ENCODE results near the gene COX10. TPM values are rescaled to one million over a fixed set of nuclear protein-coding genes. Genes with fewer than 3 reads are reported as not detected.
"Not testable (repeated sequence)": the region's sequence is repeated elsewhere in the genome, so short reads cannot be mapped to it uniquely, and the experiment has no call there.

The COX10 gene
- total RNA-seq, result 29.7 and 30.3 TPM in 2 replicates

DNA sequence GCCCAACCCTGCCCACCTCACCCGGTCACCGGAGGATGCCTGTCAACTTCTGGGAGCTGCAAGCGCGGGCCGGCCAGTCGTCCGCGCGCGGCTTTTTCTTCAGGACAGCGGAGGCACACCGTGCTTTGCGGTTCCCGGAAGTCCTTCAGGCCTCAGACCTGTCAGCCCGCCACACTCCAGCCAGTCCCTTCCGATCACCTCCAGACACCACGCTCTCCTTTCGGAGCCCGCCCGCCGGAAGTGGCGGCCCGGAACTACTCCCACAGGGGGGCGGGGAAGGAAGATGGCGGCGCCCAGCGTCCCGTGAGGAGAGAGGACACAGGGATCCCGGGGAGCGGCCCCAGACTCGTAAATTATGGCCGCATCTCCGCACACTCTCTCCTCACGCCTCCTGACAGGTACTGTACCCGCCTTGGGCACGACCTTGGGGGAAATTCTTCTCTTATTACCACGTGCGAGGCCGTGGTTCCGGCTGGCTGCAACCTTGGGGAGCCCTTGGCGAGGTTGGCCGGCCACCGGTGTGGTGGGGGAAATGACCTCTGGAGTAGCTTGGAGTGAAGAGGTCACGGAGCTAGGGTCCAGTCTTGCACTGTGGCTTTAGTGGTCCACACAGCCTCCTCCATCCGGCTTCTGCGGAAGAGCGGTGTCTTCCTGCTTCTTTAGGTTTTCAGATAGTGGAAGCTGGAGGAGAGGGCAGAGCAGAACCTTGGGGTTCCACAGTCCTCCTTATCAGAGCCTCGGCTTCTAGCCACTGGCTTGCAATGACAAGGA lies at the start of gene COX10:
TSS of gene COX10 (plus strand) at position 254 of the 771 bp plus-strand sequence. CDS start at position 356, 102 bp downstream.
- intact Hi-C loops (cut with micrococcal nuclease), result loop anchor here (1.0 to 2.0 kb wide), 4 partner anchors 23 to 232 kb away; partner anchors contain the start of gene HS3ST3B1

DNA sequence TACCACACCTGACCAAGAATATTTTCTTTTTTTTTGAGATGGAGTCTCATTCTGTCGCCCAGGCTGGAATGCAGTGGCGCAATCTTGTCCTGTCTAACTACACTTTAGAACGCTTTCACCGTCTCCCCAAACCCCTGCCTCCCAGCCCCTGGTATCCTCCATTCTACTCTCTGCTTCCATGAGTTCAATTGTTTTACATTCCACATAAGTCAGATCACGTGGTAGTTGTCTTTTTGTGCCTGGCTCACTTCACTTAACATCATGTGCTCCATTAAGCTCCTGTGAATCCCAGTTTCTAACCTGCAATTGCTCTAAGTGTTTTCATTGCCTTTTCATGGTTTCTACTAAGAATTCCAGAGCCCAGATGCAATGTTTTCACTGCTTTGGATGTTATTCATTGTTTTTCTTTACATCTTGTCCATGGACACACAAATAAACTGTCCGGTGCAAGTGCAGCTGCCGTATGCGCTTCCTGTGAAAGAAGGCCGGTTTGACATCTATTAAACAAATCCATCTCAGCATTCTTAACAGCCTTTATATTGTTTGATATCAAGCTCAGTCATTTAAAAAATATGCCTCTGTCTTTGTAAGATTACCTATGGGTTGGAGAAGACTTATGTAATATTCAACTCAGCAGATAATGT lies 47.5 kb upstream of the COX10 start:
- intact Hi-C loops (cut with micrococcal nuclease), result not testable (repeated sequence)

DNA sequence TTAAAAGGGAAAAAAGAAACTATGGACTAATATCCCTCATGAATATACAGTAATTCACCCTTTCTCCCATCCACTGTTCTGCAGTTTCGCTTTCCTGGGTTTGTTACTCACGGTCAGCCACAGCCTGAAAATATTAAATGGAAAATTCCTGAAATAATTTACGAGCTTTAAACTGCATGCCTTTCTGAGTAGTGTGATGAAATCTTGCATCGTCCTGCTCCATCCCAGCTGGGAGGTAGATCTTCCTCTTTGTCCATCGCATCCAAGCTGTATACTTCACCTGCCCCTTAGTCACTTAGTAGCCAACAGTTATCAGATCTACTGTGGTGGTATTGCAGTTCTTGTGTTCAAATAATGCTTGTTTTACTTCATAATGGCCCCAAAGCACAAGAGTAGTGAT lies 39.5 kb upstream of the COX10 start:
- intact Hi-C loops (cut with micrococcal nuclease), result not testable (repeated sequence)

DNA sequence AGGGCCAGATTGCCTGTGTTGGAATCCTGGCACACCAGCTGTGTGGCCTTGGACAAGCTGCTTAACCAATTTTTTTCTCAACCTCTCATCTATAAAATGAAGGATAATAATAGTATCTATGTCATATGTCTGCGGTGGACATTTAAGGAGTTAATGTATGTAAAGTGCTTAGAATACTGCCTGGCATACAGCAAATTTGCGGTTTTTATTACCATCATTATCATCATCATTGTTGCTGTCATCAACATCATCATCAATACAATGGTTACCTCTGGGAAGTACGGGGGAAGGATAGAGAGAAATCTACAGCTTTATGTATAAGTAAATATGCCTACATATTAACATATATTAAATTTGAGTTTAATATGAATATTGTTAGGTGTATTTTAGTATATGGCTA lies 37.1 kb upstream of the COX10 start:
- intact Hi-C loops (cut with micrococcal nuclease), result no loop called here

DNA sequence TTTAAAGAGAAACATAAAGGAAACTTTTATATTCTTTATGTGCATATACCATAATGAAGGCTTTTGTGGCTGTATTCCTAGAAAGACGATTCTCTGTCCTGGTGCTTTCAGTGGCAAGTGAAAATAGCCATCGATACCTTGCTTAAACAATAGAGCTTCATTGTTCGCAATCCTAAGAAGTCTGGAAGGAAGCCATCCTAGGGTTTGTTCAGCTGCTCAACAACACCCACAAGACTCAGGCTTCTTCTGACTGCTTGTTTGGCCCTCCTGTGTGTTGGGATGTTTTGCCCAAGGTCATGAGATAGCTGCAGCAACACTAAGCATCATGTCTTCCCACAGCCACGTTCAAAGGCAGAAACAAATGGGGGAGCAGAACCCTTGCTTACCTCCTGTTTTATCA lies 36.1 kb upstream of the COX10 start:
- intact Hi-C loops (cut with micrococcal nuclease), result no loop called here

DNA sequence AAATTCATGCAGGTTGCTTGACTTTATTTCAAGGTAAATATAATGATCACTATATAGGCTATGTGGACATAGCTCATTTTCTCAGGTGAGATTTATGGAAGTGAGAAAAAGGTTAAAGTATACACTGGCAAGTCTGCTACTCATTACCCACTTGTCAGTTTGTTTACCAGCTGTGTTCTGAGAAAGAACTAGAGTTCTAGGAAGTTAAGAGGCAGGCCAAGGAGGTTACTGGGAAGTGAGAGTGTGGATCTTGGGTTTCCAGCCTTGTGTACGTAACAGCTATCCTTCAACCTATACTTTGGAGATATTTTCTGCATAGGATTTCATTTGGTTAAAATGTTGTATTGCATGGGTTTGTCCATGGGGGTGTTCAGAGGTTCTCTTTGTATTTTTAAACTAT lies 31.9 kb upstream of the COX10 start:
- intact Hi-C loops (cut with micrococcal nuclease), result no loop called here

DNA sequence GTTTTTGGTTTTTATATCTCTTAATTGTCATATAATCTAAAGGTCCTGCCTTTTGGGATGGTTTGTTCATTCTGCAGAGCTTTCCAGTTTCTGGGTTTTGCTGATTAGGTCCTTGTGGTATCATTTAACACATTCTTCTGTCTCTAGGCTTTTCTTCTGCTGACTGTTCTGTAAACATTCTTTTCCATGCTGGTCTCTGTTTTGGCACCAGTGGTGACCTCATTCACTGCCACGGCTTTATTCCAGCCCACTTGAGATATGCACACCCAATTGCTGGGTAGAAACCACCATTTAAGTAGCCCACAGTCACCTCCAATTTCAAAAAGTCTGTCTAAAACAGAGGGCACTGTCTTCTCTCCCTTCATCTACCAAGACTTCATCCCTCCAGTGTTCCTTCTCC lies 31.1 kb upstream of the COX10 start:
- intact Hi-C loops (cut with micrococcal nuclease), result no loop called here

DNA sequence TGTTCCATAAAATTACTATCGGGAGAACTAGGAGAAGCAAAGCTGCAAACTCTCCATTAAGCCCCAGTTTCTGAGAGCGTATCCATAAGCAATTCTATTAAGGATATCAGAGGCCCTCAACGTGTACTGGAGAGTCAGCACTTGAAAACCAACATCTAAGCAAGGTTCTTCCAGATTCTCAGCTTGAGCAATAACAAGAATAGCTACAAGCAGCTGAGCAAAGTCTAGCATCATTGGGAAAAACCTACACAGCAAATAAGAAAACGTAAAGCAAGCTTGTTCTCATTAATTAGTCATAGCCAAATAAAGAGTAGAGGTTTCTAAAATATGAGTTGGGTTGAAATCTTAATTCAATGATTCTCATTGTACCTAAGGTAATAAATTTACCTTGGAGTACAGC lies 26.9 kb upstream of the COX10 start:
- intact Hi-C loops (cut with micrococcal nuclease), result no loop called here

DNA sequence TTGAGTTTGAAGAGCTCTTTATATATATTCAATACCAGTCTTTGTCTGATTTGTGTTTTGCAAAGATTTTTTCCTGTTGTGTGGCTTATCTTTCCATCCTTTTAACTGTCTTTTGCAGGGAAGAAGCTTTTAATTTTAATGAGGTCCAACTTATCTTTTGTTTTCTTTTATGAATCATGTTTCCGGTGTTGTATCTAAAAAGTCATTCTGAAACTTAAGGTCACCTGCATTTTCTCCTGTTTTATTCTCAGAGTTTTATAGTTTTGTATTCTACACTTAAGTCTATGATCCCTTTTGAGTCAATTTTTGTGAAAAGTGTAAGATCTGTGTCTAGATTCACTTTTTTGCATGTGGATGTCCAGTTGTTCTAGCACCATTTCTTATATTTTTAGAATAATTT lies 24.6 kb upstream of the COX10 start:
- intact Hi-C loops (cut with micrococcal nuclease), result no loop called here

DNA sequence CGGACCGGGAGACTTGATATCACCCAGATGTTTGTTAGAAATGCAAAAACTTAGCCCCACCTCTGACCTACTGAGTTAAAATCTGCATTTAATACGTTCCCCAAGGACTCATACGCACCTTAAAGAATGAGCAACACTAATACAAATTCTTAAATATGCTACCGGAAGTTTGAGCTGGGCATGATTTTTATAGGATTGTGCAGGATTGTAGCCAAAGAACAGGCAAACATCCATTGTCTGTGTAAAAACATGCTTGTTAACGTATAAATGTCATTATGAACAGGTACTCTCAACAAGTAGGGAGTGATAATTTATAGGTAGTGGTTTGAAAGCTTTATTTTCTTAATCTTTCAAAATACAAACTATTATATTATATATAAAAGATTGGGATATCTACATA lies 22.3 kb upstream of the COX10 start:
- intact Hi-C loops (cut with micrococcal nuclease), result loop anchor here (2.0 kb wide), 1 partner anchor 22 kb away; the partner anchor contains the start of gene COX10

DNA sequence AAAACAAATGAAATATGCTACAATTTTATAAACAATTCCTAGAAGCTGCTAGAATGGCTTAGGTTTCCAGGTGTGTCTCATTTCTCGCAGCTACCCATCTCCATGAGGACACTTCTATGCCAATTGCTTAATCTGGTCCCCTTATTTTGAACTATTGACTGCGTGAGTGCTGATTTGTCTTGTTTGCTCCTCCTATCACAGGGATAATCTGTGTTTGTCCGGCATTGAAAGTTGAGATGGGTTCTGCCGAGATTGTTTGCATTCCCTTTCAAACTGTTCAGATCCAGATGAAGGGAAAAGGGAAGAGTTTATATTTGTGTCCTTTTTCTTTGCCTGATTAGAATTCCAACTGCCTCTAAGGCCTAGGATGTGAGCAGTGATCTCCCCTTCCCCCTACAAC lies 21.7 kb upstream of the COX10 start:
- intact Hi-C loops (cut with micrococcal nuclease), result loop anchor here (2.0 kb wide), 1 partner anchor 21 kb away; the partner anchor contains the start of gene COX10

DNA sequence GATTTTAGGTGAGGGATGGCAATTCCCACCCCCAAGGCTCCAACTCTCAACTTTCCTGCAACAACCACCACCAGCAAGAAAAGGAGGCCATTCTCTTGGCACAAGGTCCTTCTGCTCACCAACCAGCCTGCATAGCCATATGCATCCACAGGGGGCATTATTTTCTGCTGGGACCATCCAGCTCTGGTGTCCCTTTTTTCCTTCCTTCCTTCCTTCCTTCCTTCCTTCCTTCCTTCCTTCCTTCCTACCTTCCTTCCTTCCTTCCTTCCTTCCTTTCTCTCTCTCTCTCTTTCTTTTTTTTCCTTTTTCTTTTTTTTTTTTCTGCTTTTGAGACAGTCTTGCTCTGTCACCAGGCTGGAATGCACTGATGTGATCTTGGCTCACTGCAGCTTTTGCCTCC lies 21.1 kb upstream of the COX10 start:
- intact Hi-C loops (cut with micrococcal nuclease), result no loop called here

DNA sequence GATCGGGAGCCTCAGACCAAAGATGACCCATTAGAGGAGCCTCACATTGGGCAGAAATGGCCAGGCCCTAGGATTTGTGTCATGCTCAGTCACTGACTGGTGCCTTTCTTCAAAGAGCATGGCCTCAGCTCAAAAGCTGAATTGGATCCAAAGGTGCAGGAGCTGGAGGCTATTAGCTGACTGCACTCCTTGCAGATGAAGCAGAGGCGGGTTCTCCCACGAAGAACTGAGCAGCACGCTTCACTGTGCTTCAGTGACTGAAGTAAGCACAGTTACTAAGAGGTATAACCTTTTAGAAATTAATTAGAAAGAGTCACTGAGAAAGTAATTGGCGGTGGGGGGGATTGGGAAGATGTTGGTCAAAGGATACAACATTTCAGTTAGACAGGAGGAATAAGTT lies 18.7 kb upstream of the COX10 start:
- intact Hi-C loops (cut with micrococcal nuclease), result no loop called here

DNA sequence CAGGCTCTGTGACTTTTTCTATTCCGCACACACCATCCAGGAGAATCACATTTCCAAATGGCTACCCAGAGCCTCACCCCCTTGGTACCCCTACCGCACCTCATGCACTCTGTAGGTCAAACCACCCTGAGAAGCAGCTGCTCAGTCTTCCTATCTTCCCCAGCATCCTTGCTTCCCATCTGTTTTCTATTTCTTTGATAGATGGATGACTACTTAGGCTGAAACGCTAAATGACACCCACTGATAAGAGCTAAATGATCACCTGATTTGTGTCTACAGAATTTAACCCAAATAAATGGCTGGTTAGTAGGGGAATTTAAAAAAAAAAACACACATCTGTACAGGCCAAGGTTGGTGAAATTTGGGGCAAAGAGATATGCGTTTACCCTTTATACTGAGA lies 17.6 kb upstream of the COX10 start:
- intact Hi-C loops (cut with micrococcal nuclease), result no loop called here

DNA sequence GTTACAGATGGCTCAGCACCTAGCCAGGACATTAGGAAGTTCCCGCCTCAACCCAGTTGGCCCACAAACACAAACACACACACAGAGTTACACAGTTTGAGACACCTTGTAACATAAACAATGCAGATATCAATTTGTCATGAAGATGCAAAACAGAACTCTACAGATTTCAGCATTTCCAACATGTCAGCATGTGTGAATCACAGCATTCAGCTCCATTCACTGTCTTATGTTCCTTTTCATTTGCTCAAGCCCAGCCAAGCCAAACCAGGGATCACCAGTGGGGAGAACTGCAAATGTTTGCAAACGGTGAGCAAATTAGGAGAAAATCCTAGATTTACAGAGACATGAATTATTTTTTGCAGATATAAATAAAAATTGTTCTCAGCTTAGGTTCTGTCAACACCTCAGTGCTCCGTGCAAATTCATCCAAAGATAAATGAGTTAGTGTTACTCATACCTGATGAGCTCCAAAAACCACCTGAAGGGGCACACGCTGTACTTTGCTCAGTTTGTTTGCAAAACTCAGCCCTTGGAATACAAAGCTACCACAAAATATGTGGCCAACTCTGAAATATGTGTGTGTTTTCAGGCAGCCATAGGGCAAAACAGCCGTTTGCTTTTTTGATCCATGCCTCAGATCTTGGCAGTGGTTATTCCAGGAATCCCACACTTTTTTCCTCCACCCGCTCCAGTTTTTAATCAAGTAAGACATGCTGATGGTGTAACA lies 16.3 kb upstream of the COX10 start:
- intact Hi-C loops (cut with micrococcal nuclease), result no loop called here

DNA sequence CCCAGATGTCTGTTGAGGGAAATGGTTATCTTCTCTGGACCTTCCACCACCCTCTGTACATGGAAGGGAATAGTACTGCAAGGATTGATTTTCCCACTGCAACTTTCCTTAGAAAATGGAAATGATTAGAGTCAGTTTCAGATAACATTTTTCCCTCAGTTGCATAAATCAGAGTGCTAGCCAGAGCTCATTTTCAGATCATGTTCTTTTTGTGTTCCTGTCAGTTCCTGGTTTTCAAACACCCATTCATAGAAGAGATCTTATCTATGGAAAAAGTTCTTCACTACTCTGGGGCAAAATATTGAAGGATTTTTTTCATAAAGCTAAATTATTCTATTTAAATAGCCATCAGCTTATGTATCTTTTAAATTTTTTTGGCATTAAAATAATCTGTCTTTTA lies 11.7 kb upstream of the COX10 start:
- intact Hi-C loops (cut with micrococcal nuclease), result no loop called here

DNA sequence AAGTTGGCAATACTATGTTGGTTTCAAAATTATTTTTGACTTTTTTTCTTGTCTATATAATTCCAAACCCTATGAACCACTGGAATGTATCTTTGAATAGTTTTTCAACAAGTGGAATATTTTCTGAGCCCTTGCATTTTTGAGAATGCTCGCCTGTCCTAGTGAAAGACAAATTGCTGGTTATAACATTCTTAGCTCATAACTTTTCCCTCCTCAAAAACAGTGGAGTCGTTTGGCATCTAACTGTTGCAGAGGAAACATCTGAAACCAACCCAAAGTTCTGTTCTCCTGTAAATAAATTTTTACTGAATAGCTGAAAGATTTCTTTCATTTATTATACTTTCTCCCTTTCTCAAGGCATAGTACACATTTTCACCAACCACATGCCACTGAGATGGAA lies 11.3 kb upstream of the COX10 start:
- intact Hi-C loops (cut with micrococcal nuclease), result no loop called here

DNA sequence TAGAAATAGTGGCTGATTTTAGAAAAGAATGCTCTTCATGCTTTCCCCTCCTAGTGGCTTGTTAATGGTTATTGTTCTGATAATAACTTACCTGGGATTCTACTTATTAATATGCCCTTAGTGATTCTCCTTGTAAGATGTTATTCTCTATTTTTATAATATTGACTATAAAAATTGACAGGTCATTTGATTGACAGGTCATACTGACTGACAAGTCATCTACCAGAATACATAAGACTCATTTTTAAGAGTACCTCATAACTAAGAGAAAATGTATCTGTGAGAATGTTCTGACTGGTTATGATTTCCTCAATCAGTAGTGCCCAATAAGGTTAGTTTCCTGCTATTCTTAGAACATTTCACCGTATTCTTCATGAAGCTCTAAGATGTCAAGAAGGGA lies 8.6 kb upstream of the COX10 start:
- intact Hi-C loops (cut with micrococcal nuclease), result no loop called here

DNA sequence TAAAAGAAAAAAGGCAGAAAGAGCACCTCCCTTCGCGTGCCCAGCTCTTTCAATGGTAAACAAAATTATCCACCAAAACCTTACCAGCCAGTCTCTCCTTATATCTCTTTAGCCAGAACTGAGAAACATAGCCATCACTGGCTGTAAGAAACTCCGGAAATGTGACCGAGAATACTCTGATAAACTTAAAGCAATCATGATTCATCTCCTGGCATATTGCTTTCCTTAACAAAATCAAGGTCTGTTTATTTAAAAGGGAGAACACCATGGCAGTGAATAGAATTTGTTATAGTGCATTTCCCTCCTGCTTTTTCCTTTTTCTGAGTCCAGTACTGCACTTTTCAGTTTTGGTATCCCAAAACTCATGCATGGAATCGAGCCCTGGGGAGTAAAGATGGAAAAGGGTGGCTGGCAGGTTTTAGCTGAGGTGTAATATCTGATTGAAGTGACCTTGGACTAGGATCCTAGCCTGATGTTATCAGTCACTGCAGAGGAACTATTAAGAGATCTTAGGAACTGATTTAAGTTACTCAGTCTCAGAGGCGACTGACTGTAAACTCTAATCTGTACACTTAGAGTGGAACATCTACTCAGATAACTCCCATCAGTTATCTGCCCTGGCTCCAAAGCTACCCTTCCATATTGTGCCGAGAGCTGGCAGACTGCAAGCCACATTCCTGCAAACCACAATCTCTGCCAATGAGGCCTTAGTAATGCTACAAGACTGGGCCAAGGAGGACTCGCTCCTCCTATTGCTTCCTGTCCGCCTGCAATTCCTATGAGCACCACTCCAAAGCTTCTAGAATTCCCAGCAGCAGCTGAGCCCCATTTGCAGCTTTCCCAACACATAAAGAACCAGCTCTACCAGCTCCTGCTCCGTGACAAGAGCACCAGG lies 7.4 kb upstream of the COX10 start:
- intact Hi-C loops (cut with micrococcal nuclease), result no loop called here

DNA sequence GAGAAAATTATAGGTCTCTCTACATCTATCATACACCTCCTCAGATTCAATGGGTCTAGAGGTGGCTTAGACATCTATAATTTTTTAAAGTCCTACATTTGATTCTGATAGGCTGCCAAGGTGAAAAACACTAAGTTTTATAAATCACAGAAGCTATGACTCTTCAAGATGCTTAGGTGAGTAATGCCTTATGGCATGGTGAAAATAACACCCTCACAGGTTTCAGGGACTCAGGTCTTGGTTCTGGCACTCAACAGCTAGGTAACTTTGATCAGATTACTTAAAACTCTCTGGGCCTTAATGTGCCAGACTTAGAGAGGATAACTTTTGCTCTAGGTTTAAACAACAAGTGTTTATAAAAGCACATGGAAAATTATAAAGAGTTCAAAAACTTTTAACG lies 2.0 kb upstream of the COX10 start:
- intact Hi-C loops (cut with micrococcal nuclease), result no loop called here

Measured in T-helper 2 cell treated with Interferon-gamma antibody and Interleukin-4, amounts not matched to agents 100 ng/mL and 5 ng/mL, for 36 hours (primary cell).